NB4 (cell line): Measurements from ENCODE around the gene C22orf15.

Experiments
- CTCF ChIP-seq: IDR thresholded peaks from one replicate; pipeline ENCODE4 v1.5.1; 2012; ENCODE audit warnings: low read depth, low read length
- MAX ChIP-seq: IDR thresholded peaks from 2 replicates; pipeline ENCODE4 v1.6.1; 2011; ENCODE audit warnings: low read depth, low read length
- MYC ChIP-seq: IDR thresholded peaks from 2 replicates; pipeline ENCODE4 v1.6.1; 2011; ENCODE audit warnings: low read depth, low read length
- POLR2A ChIP-seq: IDR thresholded peaks from 2 replicates; pipeline ENCODE4 v1.6.1; 2011; ENCODE audit warnings: mild to moderate bottlenecking; ENCODE audit not compliant: insufficient read length; ENCODE audit errors: extremely low read depth

- no peak for TF ChIP-seq CTCF
- peak; percentile 67 for TF ChIP-seq POLR2A
- TF ChIP-seq MAX: peak; percentile 30; the same call in 1 of the 2 replicates
- no peak for TF ChIP-seq MYC
Observed at GRCh38 chr22:23716811-23717801, 45.7 kb upstream of the C22orf15 start.
